Measurements from ENCODE around the gene ANKMY1. TPM values are rescaled to one million over a fixed set of nuclear protein-coding genes. Genes with fewer than 3 reads are reported as not detected.

The ANKMY1 gene
- total and polyA plus RNA-seq, 2 of the 13 experiments (the other 11 are each of a cell fraction or from before 2014, with no cell fraction given), result 11.7 to 18.8 TPM

DNA sequence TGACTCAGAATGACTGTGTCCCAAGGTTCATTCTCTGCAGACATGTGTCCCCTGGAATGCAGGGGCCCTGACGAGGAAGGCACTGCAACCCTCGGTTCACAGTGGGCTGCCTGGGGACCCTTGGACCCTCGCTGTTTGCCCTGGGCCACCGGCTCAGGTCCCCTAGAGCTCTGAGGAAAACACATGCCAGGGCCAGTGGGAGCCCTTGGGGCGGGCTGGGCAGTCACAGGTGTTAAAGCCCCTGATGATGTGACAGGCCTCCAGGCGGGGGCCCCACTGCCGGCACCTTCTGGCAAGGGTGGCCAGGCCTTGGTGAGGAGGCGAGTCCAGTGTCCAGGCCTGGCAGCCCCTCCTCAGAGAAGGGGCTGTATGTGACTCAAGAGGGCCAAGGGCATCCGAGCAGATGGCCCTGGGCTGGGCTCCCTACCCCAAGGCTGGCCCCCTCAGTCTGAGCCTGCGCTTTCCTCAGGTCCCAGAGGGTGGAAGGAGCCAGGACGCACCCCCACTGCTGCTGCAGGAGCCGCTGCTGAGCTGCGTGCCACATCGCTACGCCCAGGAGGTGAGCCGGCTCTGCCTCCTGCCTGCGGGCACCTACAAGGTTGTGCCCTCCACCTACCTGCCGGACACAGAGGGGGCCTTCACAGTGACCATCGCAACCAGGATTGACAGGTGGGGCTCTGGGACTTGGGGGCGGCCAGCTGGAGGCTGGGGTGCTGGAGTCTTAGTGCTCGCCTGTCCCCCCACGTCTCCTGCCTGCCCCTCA lies 39.8 kb upstream of the ANKMY1 start (continued):
- TF ChIP-seq, protein P1, sequence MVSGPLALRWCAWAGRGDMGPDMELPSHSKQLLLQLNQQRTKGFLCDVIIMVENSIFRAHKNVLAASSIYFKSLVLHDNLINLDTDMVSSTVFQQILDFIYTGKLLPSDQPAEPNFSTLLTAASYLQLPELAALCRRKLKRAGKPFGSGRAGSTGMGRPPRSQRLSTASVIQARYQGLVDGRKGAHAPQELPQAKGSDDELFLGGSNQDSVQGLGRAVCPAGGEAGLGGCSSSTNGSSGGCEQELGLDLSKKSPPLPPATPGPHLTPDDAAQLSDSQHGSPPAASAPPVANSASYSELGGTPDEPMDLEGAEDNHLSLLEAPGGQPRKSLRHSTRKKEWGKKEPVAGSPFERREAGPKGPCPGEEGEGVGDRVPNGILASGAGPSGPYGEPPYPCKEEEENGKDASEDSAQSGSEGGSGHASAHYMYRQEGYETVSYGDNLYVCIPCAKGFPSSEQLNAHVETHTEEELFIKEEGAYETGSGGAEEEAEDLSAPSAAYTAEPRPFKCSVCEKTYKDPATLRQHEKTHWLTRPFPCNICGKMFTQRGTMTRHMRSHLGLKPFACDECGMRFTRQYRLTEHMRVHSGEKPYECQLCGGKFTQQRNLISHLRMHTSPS (CRISPR knock-in tag; IDR thresholded peaks at IDR 0.05; ENCODE audit: low read depth), result peak; percentile 85; the same call in 1 of the 2 replicates
- TF ChIP-seq HNF4G (IDR thresholded peaks at IDR 0.05; ENCODE audit: borderline replicate concordance, low read depth, low read length), result peak; percentile 97
- peak; percentile 73; the same call in 1 of the 2 replicates for TF ChIP-seq HNF4G (CRISPR knock-in tag; IDR thresholded peaks at IDR 0.05; ENCODE audit: borderline replicate concordance, low read depth)
- TF ChIP-seq RARA (CRISPR knock-in tag; IDR thresholded peaks at IDR 0.05), result peak; percentile 70; the same call in 1 of the 2 replicates
- peak; percentile 70; the same call in 1 of the 2 replicates for TF ChIP-seq TARDBP (CRISPR knock-in tag; IDR thresholded peaks at IDR 0.05)
- TF ChIP-seq ZNF44 (CRISPR knock-in tag; IDR thresholded peaks at IDR 0.05), result no peak
- peak; percentile 55 for TF ChIP-seq BCL6 (CRISPR knock-in tag; IDR thresholded peaks at IDR 0.05)
- peak; percentile 73; the same call in 1 of the 2 replicates for TF ChIP-seq ZNF430 (CRISPR knock-in tag; IDR thresholded peaks at IDR 0.05)
- TF ChIP-seq, protein P2, sequence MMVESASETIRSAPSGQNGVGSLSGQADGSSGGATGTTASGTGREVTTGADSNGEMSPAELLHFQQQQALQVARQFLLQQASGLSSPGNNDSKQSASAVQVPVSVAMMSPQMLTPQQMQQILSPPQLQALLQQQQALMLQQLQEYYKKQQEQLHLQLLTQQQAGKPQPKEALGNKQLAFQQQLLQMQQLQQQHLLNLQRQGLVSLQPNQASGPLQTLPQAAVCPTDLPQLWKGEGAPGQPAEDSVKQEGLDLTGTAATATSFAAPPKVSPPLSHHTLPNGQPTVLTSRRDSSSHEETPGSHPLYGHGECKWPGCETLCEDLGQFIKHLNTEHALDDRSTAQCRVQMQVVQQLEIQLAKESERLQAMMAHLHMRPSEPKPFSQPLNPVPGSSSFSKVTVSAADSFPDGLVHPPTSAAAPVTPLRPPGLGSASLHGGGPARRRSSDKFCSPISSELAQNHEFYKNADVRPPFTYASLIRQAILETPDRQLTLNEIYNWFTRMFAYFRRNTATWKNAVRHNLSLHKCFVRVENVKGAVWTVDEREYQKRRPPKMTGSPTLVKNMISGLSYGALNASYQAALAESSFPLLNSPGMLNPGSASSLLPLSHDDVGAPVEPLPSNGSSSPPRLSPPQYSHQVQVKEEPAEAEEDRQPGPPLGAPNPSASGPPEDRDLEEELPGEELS (CRISPR knock-in tag; IDR thresholded peaks at IDR 0.05), result no peak
- TF ChIP-seq ZBTB38 (CRISPR knock-in tag; IDR thresholded peaks at IDR 0.05), result peak; percentile 66; the same call in 1 of the 2 replicates
- peak; percentile 72; the same call in 1 of the 2 replicates for TF ChIP-seq NCOR1 (IDR thresholded peaks at IDR 0.05; ENCODE audit: borderline replicate concordance, low read length)
- TF ChIP-seq, protein P3, sequence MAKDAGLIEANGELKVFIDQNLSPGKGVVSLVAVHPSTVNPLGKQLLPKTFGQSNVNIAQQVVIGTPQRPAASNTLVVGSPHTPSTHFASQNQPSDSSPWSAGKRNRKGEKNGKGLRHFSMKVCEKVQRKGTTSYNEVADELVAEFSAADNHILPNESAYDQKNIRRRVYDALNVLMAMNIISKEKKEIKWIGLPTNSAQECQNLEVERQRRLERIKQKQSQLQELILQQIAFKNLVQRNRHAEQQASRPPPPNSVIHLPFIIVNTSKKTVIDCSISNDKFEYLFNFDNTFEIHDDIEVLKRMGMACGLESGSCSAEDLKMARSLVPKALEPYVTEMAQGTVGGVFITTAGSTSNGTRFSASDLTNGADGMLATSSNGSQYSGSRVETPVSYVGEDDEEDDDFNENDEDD (CRISPR knock-in tag; IDR thresholded peaks at IDR 0.05; ENCODE audit: borderline replicate concordance), result peak; percentile 31; the same call in 1 of the 2 replicates
- peak; percentile 78; the same call in 1 of the 2 replicates for TF ChIP-seq ZSCAN31 (CRISPR knock-in tag; IDR thresholded peaks at IDR 0.05; ENCODE audit: low read depth)
- TF ChIP-seq, protein P4, sequence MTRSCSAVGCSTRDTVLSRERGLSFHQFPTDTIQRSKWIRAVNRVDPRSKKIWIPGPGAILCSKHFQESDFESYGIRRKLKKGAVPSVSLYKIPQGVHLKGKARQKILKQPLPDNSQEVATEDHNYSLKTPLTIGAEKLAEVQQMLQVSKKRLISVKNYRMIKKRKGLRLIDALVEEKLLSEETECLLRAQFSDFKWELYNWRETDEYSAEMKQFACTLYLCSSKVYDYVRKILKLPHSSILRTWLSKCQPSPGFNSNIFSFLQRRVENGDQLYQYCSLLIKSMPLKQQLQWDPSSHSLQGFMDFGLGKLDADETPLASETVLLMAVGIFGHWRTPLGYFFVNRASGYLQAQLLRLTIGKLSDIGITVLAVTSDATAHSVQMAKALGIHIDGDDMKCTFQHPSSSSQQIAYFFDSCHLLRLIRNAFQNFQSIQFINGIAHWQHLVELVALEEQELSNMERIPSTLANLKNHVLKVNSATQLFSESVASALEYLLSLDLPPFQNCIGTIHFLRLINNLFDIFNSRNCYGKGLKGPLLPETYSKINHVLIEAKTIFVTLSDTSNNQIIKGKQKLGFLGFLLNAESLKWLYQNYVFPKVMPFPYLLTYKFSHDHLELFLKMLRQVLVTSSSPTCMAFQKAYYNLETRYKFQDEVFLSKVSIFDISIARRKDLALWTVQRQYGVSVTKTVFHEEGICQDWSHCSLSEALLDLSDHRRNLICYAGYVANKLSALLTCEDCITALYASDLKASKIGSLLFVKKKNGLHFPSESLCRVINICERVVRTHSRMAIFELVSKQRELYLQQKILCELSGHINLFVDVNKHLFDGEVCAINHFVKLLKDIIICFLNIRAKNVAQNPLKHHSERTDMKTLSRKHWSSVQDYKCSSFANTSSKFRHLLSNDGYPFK (CRISPR knock-in tag; IDR thresholded peaks at IDR 0.05; ENCODE audit: borderline replicate concordance), result peak; percentile 24; the same call in 1 of the 2 replicates
- no peak for TF ChIP-seq FOXP1 (IDR thresholded peaks at IDR 0.05)
- TF ChIP-seq FOXP1 (CRISPR knock-in tag; IDR thresholded peaks at IDR 0.05), result peak; percentile 17; the same call in 1 of the 2 replicates
- TF ChIP-seq, protein P5, sequence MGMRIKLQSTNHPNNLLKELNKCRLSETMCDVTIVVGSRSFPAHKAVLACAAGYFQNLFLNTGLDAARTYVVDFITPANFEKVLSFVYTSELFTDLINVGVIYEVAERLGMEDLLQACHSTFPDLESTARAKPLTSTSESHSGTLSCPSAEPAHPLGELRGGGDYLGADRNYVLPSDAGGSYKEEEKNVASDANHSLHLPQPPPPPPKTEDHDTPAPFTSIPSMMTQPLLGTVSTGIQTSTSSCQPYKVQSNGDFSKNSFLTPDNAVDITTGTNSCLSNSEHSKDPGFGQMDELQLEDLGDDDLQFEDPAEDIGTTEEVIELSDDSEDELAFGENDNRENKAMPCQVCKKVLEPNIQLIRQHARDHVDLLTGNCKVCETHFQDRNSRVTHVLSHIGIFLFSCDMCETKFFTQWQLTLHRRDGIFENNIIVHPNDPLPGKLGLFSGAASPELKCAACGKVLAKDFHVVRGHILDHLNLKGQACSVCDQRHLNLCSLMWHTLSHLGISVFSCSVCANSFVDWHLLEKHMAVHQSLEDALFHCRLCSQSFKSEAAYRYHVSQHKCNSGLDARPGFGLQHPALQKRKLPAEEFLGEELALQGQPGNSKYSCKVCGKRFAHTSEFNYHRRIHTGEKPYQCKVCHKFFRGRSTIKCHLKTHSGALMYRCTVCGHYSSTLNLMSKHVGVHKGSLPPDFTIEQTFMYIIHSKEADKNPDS (CRISPR knock-in tag; IDR thresholded peaks at IDR 0.05), result no peak
- no peak for TF ChIP-seq CC2D1A (CRISPR knock-in tag; IDR thresholded peaks at IDR 0.05)
- peak; percentile 52; the same call in 1 of the 2 replicates for TF ChIP-seq JUN (CRISPR knock-in tag; IDR thresholded peaks at IDR 0.05)

All from HepG2 (cell line).